Endothelial cell of umbilical vein (primary cell): Measurements from ENCODE around the gene SPTSSB. TPM values are rescaled to one million over a fixed set of nuclear protein-coding genes. Genes with fewer than 3 reads are reported as not detected.

Source experiments
- Bru-seq: library from RNA; stranded (reverse); fragments of 400-500 nt; gene quantifications from one replicate; lab custom pipeline; 2021; lab: Mats Ljungman, UMichigan
- BruChase-seq, 2 experiments: library from RNA; stranded (reverse); fragments of 400-500 nt; gene quantifications; one replicate each; lab custom pipeline; 2021; lab: Mats Ljungman, UMichigan
- BruUV-seq: library from RNA; stranded (reverse); fragments of 400-500 nt; replicated peaks from 2 replicates; lab custom pipeline; 2021; lab: Mats Ljungman, UMichigan
- CTCF ChIA-PET: fragments of 300-600, 350-600 bp; sonication (Branson Sonifier 250); formaldehyde crosslinking; loops from one replicate; lab custom pipeline; 2021; ENCODE audit warnings: antibody characterized with exemption, inconsistent platforms; lab: Charles Lee
- POLR2A ChIA-PET: fragments of 300-600, 350-600 bp; sonication (Branson Sonifier 250); formaldehyde crosslinking; loops from one replicate; lab custom pipeline; 2021; ENCODE audit warnings: antibody characterized with exemption, inconsistent platforms; lab: Charles Lee
- DNase-seq: peaks from one replicate; pipeline ENCODE4 v3.0.0-alpha.2; 2011; ENCODE audit warnings: low read depth, low spot score
- FAIRE-seq: peaks from 2 replicates; lab custom pipeline; 2011; peaks lifted over from hg19 to GRCh38; lab: Jason Lieb, UNC
- H2AFZ ChIP-seq: 2 replicates; pipeline ENCODE4 v1.6.0; 2012; ENCODE audit warnings: low read depth, low read length, control low read depth, inconsistent platforms
- H3K27ac ChIP-seq: 2 replicates; pipeline ENCODE4 v1.5.1; 2011; ENCODE audit warnings: low read depth, mild to moderate bottlenecking, control low read depth, low read length, moderate library complexity; ENCODE audit not compliant: insufficient read depth
- H3K27me3 ChIP-seq, 2 experiments: 2 replicates each; pipeline versions ENCODE4 v1.6.0 to v1.6.1; 2011; ENCODE audit warnings: low read length in 2 of 2, mixed read lengths in 1 of 2; ENCODE audit not compliant: control insufficient read depth in 2 of 2, insufficient read depth in 2 of 2
- H3K36me3 ChIP-seq, 2 experiments: 2 replicates in 1 of 2; 3 replicates in 1 of 2; pipeline ENCODE4 v1.5.1; 2011; ENCODE audit warnings: low read length in 2 of 2, mild to moderate bottlenecking in 1 of 2, moderate library complexity in 1 of 2; ENCODE audit not compliant: control insufficient read depth in 2 of 2, insufficient read depth in 2 of 2; ENCODE audit errors: extremely low read depth in 1 of 2
- H3K4me1 ChIP-seq: 3 replicates; pipeline ENCODE4 v1.5.1; 2011; ENCODE audit warnings: mild to moderate bottlenecking, low read length; ENCODE audit not compliant: control insufficient read depth, insufficient read depth; ENCODE audit errors: extremely low read depth
- H3K4me2 ChIP-seq: 2 replicates; pipeline ENCODE4 v1.6.1; 2011; ENCODE audit warnings: low read length, control low read depth, mixed read lengths; ENCODE audit not compliant: insufficient read depth
- H3K4me3 ChIP-seq, 3 experiments: fragments of 200-600 bp in 1 of 3; sonication (generic), shearing (Covaris generic) in 1 of 3; replicated peaks in 1 of 3; 2 replicates each; pipeline ENCODE4 v1.5.1; 2011 to 2016; ENCODE audit warnings: control low read depth in 3 of 3, low read length in 3 of 3, mild to moderate bottlenecking in 2 of 3, inconsistent platforms in 1 of 3, low read depth in 1 of 3, moderate library complexity in 1 of 3; ENCODE audit not compliant: insufficient read depth in 1 of 3
- H3K79me2 ChIP-seq: 2 replicates; pipeline ENCODE4 v1.6.0; 2012; ENCODE audit warnings: low read length, inconsistent platforms; ENCODE audit not compliant: control insufficient read depth, insufficient read depth
- H3K9ac ChIP-seq: replicated peaks from 2 replicates; pipeline ENCODE3; 2011; ENCODE audit warnings: low read length, control low read depth; ENCODE audit not compliant: insufficient read depth; ENCODE audit errors: extremely low read depth
- H3K9me1 ChIP-seq: replicated peaks from 3 replicates; pipeline ENCODE4 v1.6.0; 2011; ENCODE audit warnings: mild to moderate bottlenecking, low read length; ENCODE audit not compliant: control insufficient read depth, insufficient read depth; ENCODE audit errors: extremely low read depth
- H3K9me3 ChIP-seq: replicated peaks from 2 replicates; pipeline ENCODE4 v1.5.1; 2012; ENCODE audit warnings: low read length, inconsistent platforms; ENCODE audit not compliant: control insufficient read depth, insufficient read depth
- H4K20me1 ChIP-seq: replicated peaks from 2 replicates; pipeline ENCODE3; 2011; ENCODE audit warnings: mild to moderate bottlenecking, low read length; ENCODE audit not compliant: control insufficient read depth, insufficient read depth; ENCODE audit errors: extremely low read depth
- CTCF ChIP-seq, 2 donors: IDR thresholded peaks; 1 replicate in 1 of 2; 2 replicates in 1 of 2; pipeline ENCODE4 v1.5.1; 2011; ENCODE audit warnings: low read length in 2 of 2, mild to moderate bottlenecking in 2 of 2, moderate library complexity in 2 of 2, control low read depth in 1 of 2, inconsistent platforms in 1 of 2, low read depth in 1 of 2; ENCODE audit not compliant: insufficient read depth in 1 of 2; ENCODE audit errors: extremely low read depth in 1 of 2
- POLR2AphosphoS5 ChIP-seq: IDR thresholded peaks from 2 replicates; pipeline ENCODE4 v1.6.1; 2012; ENCODE audit warnings: low read depth, mild to moderate bottlenecking, control low read depth, low read length, moderate library complexity; ENCODE audit not compliant: insufficient read depth
- dilution Hi-C: fragments of 300-500 bp; cut with MboI; formaldehyde crosslinking; loops from one replicate; pipeline ENCODE4 v1.15.0; 2019; ENCODE audit warnings: low sequenced_read_pairs; ENCODE audit not compliant: extremely low pct_ligation_motif_present
- intact Hi-C: fragments of 100-400 bp; cut with micrococcal nuclease; formaldehyde crosslinking; loops from one replicate; pipeline ENCODE4 v1.10.0; 2022
- long read RNA-seq: library from polyadenylated mRNA; stranded (forward); transcript quantifications from one replicate; pipeline ENCODE4 v2.0.0, GENCODE V29; 2021
- polyA minus RNA-seq, 3 experiments: library from RNA; depleted of rRNA, polyadenylated mRNA; stranded (reverse); fragments of >200 nt; gene quantifications; 1 replicate in 1 of 3; 2 replicates in 2 of 3; pipeline ENCODE4 v1.2.3, GENCODE V29; 2011
- polyA plus RNA-seq, 4 experiments: library from polyadenylated mRNA; depleted of rRNA in 3 of 4; stranded (reverse) in 3 of 4; unstranded in 1 of 4; fragments of >200 nt; gene quantifications; 2 replicates each; pipeline versions ENCODE4 v1.2.1 to v1.2.3, GENCODE V29; 2011 to 2012; ENCODE audit warnings: missing spikeins in 1 of 4
- total RNA-seq: library from RNA; stranded (reverse); gene quantifications from 2 replicates; pipeline ENCODE4 v1.2.3, GENCODE V29; 2021

Gene SPTSSB, protein sequence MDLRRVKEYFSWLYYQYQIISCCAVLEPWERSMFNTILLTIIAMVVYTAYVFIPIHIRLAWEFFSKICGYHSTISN
- total RNA-seq (not detected in 2 replicates), polyA plus RNA-seq (not detected in 2 replicates), polyA minus RNA-seq (not detected in 2 replicates), Bru-seq, nascent RNA (not detected), BruChase-seq, experiment 1, labeled RNA remaining after a 6-hour chase (not detected), BruChase-seq, experiment 2, labeled RNA remaining after a 2-hour chase (not detected)
- 0.03 and 12.1 TPM in 2 replicates for polyA plus RNA-seq (2011; cell fraction: cytosol; rRNA removed)
- polyA plus RNA-seq (2011; cell fraction: nucleus; rRNA removed), result not detected in 2 replicates
- polyA plus RNA-seq (2012), result not detected in 2 replicates
- not detected for polyA minus RNA-seq (2011; cell fraction: cytosol; rRNA and poly(A)+ RNA removed)
- not detected in 2 replicates for polyA minus RNA-seq (2011; cell fraction: nucleus; rRNA and poly(A)+ RNA removed)
- long read RNA-seq, result 0 reads

- no TSS peak for BruUV-seq
- Histone ChIP-seq H3K36me3 (no peaks in the 10 kb centered on the region), H3K4me2 (peak within 1 kb of the TSS; percentile 70), H3K9me1 (no peaks in the 10 kb centered on the region), H3K27me3 (peaks cover 30 to 36% of the 10 kb centered on the region in 2 experiments), H3K4me1 (peaks cover 8% of the 10 kb centered on the region), H3K9me3 (no peaks in the 10 kb centered on the region), H3K9ac (no peak within 1 kb of the TSS), H2AFZ (peak within 1 kb of the TSS; percentile 35), H3K79me2 (no peaks in the 10 kb centered on the region), H3K27ac (no peak within 1 kb of the TSS), H3K4me3 (peak within 1 kb of the TSS in 2 of 3 experiments; percentile 33 to 35), H4K20me1 (no peaks in the 10 kb centered on the region)
- POLR2A ChIA-PET, result no interaction called here
- dilution Hi-C loops, result no loop called here
- CTCF ChIA-PET, result interaction anchor here (1.3 to 2.4 kb wide), 9 partner anchors 9 to 67 kb away, joined by 3 to 11 read pairs (median 3); no protein-coding TSS in a partner anchor
- DNase-seq (peak; percentile 32), FAIRE-seq (peak; percentile 21)
- intact Hi-C loops, result loop anchor here (2.0 kb wide), 1 partner anchor 55 kb away; no protein-coding TSS in a partner anchor
- TF ChIP-seq POLR2AphosphoS5, result no peak
- TF ChIP-seq CTCF (IDR thresholded peaks at IDR 0.05; ENCODE audit: extremely low read depth in 1 of 2, insufficient read depth in 1 of 2, low read depth in 1 of 2, low read length in 2 of 2), result peak in 1 of 2 donors; percentile 43
These were observed at the start of gene SPTSSB for GRCh38 chr3:161371441-161372320. Gene SPTSSB, minus strand, starts transcription at chr3:161371517. Its CDS starts 25,194 bp downstream, at chr3:161346323.
